Heart left ventricle (tissue), 16 donors: ENCODE results near the gene CRYBG3. TPM values are rescaled to one million over a fixed set of nuclear protein-coding genes. Genes with fewer than 3 reads are reported as not detected.

Source experiments
- ATAC-seq, 4 donors: fragments of 200-7000 bp; cut with Tn5 transposase; one replicate each; pipeline ENCODE4 v1.9.1; 2020 to 2022; ENCODE audit warnings: moderate library complexity in 4 of 4, mild to moderate bottlenecking in 3 of 4, moderate number of reproducible peaks in 1 of 4
- DNase-seq, 5 donors: peaks; one replicate each; pipeline ENCODE4 v3.0.0-alpha.2; 2020
- H3K27ac ChIP-seq, 12 donors: fragments of 200-600 bp; sonication (generic) in 4 of 12; one replicate each; pipeline versions ENCODE4 v1.5.0 to v1.8.0; 2016 to 2022; ENCODE audit warnings: mild to moderate bottlenecking in 2 of 12
- H3K27me3 ChIP-seq, 9 donors: fragments of 200-600 bp; sonication (generic) in 2 of 9; one replicate each; pipeline versions ENCODE4 v1.5.1 to v1.8.0; 2016 to 2022; ENCODE audit warnings: mild to moderate bottlenecking in 3 of 9
- H3K36me3 ChIP-seq, 9 donors: fragments of 200-600 bp; sonication (generic) in 2 of 9; one replicate each; pipeline versions ENCODE4 v1.5.0 to v1.8.0; 2018 to 2022; ENCODE audit warnings: mild to moderate bottlenecking in 2 of 9
- H3K4me1 ChIP-seq, 12 donors: fragments of 200-600 bp; sonication (generic) in 4 of 12; one replicate each; pipeline versions ENCODE4 v1.5.0 to v1.8.0; 2016 to 2022; ENCODE audit warnings: mild to moderate bottlenecking in 3 of 12
- H3K4me3 ChIP-seq, 12 donors: fragments of 200-600 bp; sonication (generic) in 4 of 12; one replicate each; pipeline versions ENCODE4 v1.5.0 to v1.8.0; 2017 to 2022; ENCODE audit warnings: mild to moderate bottlenecking in 9 of 12, moderate library complexity in 4 of 12
- H3K9me3 ChIP-seq, 12 donors: fragments of 200-600 bp; sonication (generic) in 4 of 12; one replicate each; pipeline versions ENCODE4 v1.5.0 to v1.8.0; 2016 to 2022; ENCODE audit warnings: mild to moderate bottlenecking in 1 of 12
- CTCF ChIP-seq, 12 donors: fragments of 200-600 bp; sonication (generic) in 4 of 12; IDR thresholded peaks; one replicate each; pipeline versions ENCODE4 v1.5.0 to v1.8.0; 2018 to 2022; ENCODE audit warnings: antibody characterized with exemption in 12 of 12, mild to moderate bottlenecking in 5 of 12
- POLR2A ChIP-seq, 2 donors: fragments of 450-650 bp; IDR thresholded peaks; one replicate each; pipeline ENCODE4 v1.6.1; 2017; ENCODE audit warnings: antibody characterized with exemption in 2 of 2, mild to moderate bottlenecking in 2 of 2, moderate library complexity in 2 of 2
- WGBS, 4 donors: extraction: QIAGEN DNeasy Blood & Tissue Kit in 2 of 4; methylation state at CpG; one replicate each; pipeline versions ENCODE4 v1.1.5 to v1.1.7; 2013 to 2018; 5-methylcytosine and 5-hydroxymethylcytosine counted together
- intact Hi-C, 10 donors: fragments of 100-400 bp; cut with DNase I; formaldehyde crosslinking; loops; one replicate each; pipeline versions ENCODE4 v1.11.1 to v1.14.2; 2022
- polyA plus RNA-seq, 2 donors: library from polyadenylated mRNA; stranded (reverse); fragments of 200-250 nt; gene quantifications; one replicate each; pipeline ENCODE4 v1.2.3, GENCODE V29; 2013
- total RNA-seq, 9 donors: library from RNA; depleted of rRNA in 2 of 9; stranded (reverse); fragments of >200 nt in 2 of 9; fragmentation: NEBNext Ultra II Directional in 3 of 9; extraction: Animal tissue kit (Norgen Biotek cat#: 25700) in 3 of 9; gene quantifications; one replicate each; pipeline versions ENCODE4 v1.1.0 to v1.2.4, GENCODE V29; 2016 to 2023
- donor health status: ischemic (EF 13 %, LVEDD 7.1; RV severe dilation, severe dysfunction).
- donor health status: healthy with polysubstance abuse.
- donor health status: DM: no; HTN: yes; CAD: no.
- donor health status: DM: no; HTN: no; CAD: no.
- donor health status: ischemic (EF 25% LVEDD 6.9; RV normal size, moderate dysfunction).
- donor health status: ischemic (EF 25% LVEDD 5.7; RV mildly dilated, moderate dysfunction).
- donor health status: healthy.
- donor health status: DM: yes; HTN: yes; CAD: no.
- donor health status: ischemic (EF 35%, LVEDD 5.7; RV mildly dilated, moderate dysfunction).
- donor health status: nonischemic (EF 11% LVEDD 7.7; RV severe dilation, severe dysfunction).
- donor health status: DM: yes; HTN: yes; CAD: no.
- donor health status: PGD.
- donor health status: ischemic (EF 29% LVEDD 5.4; RV normal size, mild dysfunction).
- donor health status: nonischemic (EF 23%, LVEDD 6.1; RV moderate dilation, normal function).

CRYBG3 gene
- total and polyA plus RNA-seq, 11 donors = 5.5 to 34.1 (median 20.9) TPM

DNA sequence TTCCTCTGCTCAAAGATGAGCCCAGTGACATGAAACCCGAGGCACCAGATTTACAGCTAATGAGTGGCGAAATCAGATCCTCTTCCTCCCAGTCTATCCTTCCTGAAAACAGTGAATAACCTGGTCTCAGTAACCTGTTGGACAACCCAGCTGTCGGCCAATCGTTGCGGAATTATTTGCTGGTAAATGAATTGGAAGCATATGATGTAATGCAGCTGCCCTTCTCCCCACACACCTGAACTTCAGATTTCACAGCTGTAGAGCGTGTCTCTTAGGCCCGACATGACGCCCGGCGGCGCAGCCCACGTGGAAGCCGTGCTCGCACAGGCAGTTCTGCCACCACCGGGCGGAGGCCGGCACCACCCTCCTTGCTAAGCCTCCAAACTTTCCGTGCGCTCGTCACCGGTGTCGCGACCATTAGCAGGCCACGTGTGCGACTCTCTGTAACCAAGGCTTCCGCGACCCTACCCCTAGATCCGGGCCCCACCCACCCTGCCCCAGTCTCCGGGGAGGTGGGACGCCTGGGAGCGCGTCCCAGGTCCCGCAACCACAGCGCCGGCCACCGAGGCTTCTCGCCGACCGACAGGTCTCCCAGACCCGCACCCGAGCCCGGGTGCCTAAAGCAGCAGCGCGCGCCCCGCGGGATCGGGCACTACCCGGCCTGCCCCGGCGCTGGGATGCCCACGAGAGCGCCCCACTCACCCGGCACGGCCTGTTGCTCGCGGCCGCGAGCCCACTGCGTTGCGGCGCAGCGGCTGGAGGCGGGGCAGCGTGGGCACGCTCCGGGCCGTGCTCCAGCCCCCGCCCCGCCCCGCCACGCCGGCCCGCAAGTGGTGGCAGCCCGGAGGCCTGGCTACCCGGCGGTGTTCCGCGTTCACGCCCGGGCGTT is 150.1 kb downstream of the CRYBG3 start, which contains the start of gene RIOX2:
Gene RIOX2, minus strand, starts transcription at position 753 of the 889 bp plus-strand sequence. CDS start 4,838 bp downstream, outside the sequence.
- peak within 1 kb of the TSS in 11 of 12 donors; percentile 57 to 88 (median 80) for H3K27ac ChIP-seq
- peaks cover 0 to 25% (median 8%) of the 10 kb centered on the region in 12 donors for H3K4me1 ChIP-seq
- H3K36me3 ChIP-seq = peaks cover 0 to 4% (median 1%) of the 10 kb centered on the region in 9 donors
- ATAC-seq (peak; percentile 80 to 99 (median 96)), DNase-seq (peak; percentile 73 to 88 (median 80))
- intact Hi-C loops = loop anchor here in 3 of 10 donors (5.0 kb wide), 3 partner anchors 50 to 180 kb away; partner anchors contain the start of gene CRYBG3 (in 3 of the 3)
- no peaks in the 10 kb centered on the region for H3K9me3 ChIP-seq
- no peaks in the 10 kb centered on the region for H3K27me3 ChIP-seq
- 2 to 6% (median 4%) methylated on average over 52 to 82 of the region's 82 CpGs for WGBS, 4 donors
- peak in 1 of 2 donors; percentile 76 for TF ChIP-seq POLR2A (IDR thresholded peaks at IDR 0.05)
- TF ChIP-seq CTCF (IDR thresholded peaks at IDR 0.05) = peak in 4 of 12 donors; percentile 14 to 31 (median 26)
- peak within 1 kb of the TSS; percentile 72 to 94 (median 81) for H3K4me3 ChIP-seq

- Histone ChIP-seq H3K27ac (peak overlapping the region in 4 of 12 donors; percentile 76 to 88 (median 83)), H3K36me3 (no peaks in the 10 kb centered on the region), H3K4me3 (peak overlapping the region in 9 of 12 donors; percentile 72 to 94 (median 80)), H3K4me1 (peaks cover 0 to 25% (median 8%) of the 10 kb centered on the region in 12 donors), H3K9me3 (no peaks in the 10 kb centered on the region), H3K27me3 (no peaks in the 10 kb centered on the region)
- intact Hi-C loops = loop anchor here in 3 of 10 donors (5.0 kb wide), 3 partner anchors 49 to 181 kb away; partner anchors contain the start of gene CRYBG3 (in 3 of the 3)
- DNase-seq (no peak), ATAC-seq (no peak)
- 90 to 93% (median 91%) methylated on average over 9 of the region's 9 CpGs for WGBS, 4 donors
- no peak for TF ChIP-seq CTCF (IDR thresholded peaks at IDR 0.05)
These were observed 151.2 kb downstream of the CRYBG3 start for GRCh38 chr3:97972976-97973375.

GRCh38 chr3:97974996-97975395 is 153.2 kb downstream of the CRYBG3 start:
- ATAC-seq = no peak
- no peak overlapping the region for H3K27ac ChIP-seq
- H3K9me3 ChIP-seq = no peaks in the 10 kb centered on the region
- no peak for DNase-seq
- intact Hi-C loops = loop anchor here in 4 of 10 donors (5.0 kb wide), 3 partner anchors 47 to 183 kb away; partner anchors contain the start of gene CRYBG3 (in 3 of the 4)
- H3K27me3 ChIP-seq = no peaks in the 10 kb centered on the region
- no peaks in the 10 kb centered on the region for H3K36me3 ChIP-seq
- WGBS, 4 donors = 68 to 81% (median 77%) methylated on average over 3 of the region's 3 CpGs
- TF ChIP-seq POLR2A (IDR thresholded peaks at IDR 0.05) = no peak
- TF ChIP-seq CTCF (IDR thresholded peaks at IDR 0.05) = no peak
- H3K4me3 ChIP-seq = no peak overlapping the region
- peaks cover 0 to 24% (median 8%) of the 10 kb centered on the region in 12 donors for H3K4me1 ChIP-seq

DNA sequence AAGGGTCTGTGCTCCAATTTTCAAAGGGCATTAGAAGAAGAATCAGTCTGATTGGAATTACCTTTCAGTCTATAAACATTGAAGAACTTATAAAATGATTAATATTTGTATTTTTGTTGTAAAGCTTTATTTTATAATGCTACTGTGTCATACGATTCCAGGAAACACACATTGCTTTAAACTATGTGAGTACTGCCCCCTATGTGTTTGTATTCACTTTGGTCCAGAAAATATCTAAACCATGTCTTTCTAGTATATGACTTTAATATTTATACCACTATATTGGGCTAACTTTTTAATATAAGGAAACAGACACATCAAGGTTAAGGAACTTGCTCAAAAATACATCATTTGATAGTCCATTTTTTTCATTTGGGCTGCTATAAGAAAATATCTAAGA is 153.7 kb downstream of the CRYBG3 start:
- intact Hi-C loops = loop anchor here in 1 of 10 donors (5.0 kb wide), 1 partner anchor 47 kb away; no protein-coding TSS in a partner anchor
- Histone ChIP-seq H3K36me3 (no peaks in the 10 kb centered on the region), H3K27me3 (no peaks in the 10 kb centered on the region), H3K27ac (no peak overlapping the region), H3K9me3 (no peaks in the 10 kb centered on the region), H3K4me1 (peaks cover 0 to 19% (median 8%) of the 10 kb centered on the region in 12 donors), H3K4me3 (no peak overlapping the region)
- TF ChIP-seq POLR2A (IDR thresholded peaks at IDR 0.05) = no peak
- TF ChIP-seq CTCF (IDR thresholded peaks at IDR 0.05) = peak in 5 of 12 donors; percentile 8 to 20 (median 13)
- ATAC-seq = no peak
- no peak for DNase-seq
- WGBS, 4 donors = 63 to 80% (median 75%) methylated on average over 1 of the region's 1 CpG
